IPS DF 4.7 (cell line): ENCODE results near the gene APCDD1L.

Source experiments
- DNase-seq: peaks from one replicate; pipeline ENCODE4 v3.0.0-alpha.2; 2013; ENCODE audit warnings: low spot score; ENCODE audit errors: extremely low read depth

APCDD1L gene

DNA sequence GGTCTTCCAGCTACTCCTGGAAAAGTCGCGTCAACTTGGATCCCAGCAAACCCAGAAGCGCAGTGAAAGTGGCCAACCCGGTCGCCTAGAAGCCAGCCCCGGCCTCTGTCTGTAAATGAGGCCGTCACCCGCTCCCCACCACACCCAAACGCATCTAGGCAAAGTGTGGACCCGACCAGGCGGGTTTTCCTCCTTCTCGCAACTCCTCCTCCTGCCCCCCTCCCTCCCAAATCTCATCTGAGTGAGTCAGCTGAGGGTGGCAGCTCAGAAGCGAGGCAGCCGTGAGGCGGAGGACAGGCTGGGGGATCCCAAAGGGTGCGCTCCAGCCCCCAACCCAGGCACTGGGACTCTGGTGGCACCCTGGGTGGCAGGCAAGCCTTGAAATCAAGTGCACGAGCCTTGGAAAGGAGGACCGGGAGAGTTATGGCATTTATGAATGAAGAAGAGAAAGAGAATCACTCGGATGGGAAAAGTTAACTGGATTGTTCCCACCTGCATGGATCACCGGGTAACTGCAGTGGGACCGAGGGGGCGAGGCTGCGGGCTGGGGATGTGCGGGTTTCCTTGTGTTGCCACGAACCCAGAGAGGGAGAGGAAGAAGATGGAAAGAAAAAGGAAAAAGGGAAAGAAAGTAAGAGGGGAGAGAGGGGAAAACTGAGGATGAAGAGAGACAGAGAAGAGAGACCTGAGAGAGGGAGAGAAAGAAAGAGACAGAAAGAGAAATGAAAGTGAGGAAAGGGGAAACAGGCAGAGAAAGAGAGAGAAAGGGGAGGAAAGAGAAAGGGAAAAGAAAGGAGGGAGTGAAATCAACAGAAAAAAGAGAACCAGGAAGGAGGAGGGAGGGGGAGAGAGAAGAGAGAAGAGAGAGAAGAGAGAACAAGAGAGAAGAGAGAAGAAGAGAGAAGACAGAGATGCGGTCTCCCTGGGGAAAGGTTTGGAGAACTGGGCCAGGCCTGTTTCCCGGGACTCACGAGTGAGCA, at the start of gene APCDD1L:
APCDD1L (minus strand) TSS at position 167 of the 980 bp plus-strand sequence. CDS start 692 bp downstream, outside the sequence.
- DNase-seq = no peak

DNA sequence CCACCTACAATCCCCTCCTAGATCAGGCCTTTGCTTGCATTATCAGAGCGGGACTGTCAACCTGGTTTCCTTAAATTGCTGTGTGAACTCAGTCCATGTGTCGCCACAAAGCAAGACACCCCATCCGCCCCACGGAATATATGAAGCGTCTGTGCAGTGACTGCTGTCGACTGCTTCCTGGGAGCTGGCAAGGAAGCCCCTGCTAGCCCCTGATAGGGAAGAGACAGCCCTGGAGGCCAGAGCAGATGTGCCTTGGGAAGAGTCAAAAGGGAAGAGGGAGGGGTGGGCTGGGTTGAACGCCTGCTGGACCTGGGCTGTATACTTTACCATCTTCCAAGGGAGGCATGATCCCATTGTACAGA, 44.1 kb upstream of the APCDD1L start:
- DNase-seq = no peak

DNA sequence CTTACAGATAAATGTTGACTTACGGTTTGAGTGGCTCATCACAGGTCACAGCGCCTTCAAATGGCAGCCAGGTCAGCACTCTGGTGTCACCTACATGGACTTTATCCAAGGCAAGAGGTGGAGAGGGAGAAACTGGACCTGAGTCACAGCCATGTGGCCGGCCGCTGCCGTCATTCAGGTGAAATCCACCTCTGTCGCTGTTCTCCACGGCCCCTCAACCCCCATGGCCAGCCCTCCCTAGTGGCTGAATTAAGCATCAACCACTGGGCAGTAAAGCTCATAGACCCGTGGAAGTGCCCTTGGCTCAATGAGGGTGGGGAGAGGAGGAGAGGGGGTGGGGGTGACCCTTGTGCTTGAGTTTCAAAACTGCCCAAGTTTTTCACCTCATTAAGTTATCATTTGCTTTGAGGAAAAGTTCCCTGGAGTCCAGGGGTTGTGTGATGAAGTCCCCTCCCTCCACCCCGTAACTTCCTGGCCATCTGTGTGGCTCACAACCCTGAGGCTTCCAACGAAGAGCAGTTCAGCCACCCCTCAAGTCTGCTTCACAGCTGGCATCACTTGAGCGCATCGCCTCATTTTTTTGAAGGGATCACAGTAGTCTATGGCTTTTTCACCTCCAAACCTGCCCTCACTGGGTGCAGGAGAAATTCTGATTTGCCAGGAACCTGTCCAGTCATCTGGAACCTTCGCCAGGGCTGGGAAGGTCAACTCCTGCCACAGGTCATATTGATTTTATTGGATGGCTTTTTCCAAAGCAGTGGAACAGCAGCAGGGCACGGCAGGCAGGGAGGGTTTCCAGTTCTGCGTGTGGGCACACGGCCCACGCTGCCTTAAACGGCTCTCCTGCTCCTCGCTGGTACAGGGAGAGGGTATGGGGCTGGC, 43.5 kb upstream of the APCDD1L start:
- DNase-seq = no peak

DNA sequence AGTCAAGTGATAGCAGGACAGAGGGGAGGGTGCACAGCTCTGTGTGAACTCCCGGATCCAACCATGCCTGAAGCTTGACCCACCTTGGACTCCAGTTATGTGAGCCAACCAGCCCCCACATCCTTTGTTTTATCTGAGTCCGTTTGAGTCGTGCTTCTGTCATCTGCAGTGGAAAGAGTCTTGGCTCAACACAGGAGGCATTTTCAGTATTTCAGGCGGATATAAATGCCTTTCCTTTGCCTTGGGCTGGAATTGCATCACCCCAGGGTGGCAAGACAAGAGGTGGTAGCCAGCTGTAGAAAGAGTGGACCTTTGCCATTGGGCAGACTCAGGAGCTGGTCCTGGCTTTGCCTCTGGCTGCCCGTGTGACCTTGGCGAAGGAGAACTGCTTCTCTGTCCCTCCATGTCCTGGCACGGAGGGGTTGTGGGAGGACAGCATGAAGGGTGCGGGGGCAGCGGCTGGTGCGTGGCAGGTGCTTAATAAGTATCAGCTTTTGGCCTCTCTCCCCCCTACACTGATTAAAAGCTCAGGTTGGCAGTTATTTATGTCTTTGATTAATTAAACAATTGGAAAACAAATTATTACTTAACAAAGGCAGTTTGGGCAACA, 42.6 kb upstream of the APCDD1L start:
- no peak for DNase-seq

DNA sequence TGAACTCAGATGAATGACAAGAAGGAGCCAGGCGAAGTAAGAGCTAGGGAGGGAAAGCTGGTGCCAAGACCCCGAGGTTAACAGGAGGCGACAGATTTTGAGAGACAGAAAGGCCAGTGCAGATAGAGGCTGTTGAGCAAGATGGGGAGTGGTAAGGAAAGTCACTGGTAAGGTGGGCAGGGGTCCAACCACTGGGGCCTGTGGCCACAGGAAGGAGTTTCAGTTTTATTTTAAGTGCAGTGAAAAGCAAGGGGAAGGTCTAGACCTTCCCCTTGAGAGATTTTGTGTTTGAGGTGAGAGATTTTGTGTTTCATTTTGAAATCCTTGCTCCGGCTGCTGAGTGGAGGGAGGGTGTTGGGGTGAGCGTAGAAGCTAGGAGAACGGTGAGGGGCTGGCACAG, 41.8 kb upstream of the APCDD1L start:
- no peak for DNase-seq

DNA sequence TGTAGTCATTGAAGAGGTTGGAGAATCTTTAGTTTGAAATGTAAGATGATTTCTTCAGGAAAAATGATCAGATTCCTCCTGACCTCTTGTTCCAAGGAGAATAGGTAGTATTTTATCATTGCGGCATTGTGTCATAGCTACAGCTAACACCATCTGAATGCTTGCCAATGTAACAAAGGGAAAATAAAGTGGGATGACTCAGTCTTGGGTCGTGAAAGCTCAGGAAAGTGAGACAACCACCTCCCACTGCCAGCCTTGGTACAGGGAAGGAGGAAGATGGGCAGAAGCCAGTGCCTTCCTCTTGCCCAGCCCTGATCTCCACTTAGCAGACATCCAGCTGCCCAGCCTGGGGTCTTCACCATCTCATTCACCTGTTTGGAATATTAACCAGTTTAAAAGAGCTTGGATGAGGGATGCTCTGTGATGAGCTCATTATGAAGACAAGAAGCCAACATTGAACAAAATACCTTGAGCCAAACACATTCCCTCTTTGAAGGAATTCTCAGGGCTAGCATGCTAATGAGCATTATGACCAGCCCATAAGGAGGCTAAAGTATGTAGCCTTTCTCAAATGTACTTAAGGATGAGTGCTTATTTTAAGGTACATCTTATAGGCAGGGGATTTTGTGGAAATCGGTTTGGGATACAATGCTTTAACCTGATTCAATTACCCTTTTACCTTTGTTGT, 40.0 kb upstream of the APCDD1L start:
- DNase-seq = no peak

DNA sequence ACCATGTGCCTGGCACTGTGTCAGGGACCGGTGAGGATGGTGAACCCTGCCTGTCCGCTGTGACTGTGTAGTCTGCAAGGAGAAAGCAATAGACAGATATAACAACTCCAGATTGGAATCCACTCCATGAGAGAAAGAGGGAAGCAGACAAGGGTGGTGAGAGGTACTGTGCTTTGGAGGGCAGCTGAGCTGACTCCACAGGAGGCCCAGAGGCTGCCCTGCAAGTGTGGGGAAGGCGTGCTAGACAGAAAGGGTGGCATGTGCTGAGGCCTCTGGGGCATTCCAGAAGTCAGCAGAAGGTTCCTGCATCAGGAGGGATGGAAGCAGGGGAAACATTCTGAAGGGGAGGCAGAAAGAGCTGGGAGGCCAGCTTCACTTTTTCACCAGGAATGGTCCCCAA, 39.3 kb upstream of the APCDD1L start:
- DNase-seq = no peak

DNA sequence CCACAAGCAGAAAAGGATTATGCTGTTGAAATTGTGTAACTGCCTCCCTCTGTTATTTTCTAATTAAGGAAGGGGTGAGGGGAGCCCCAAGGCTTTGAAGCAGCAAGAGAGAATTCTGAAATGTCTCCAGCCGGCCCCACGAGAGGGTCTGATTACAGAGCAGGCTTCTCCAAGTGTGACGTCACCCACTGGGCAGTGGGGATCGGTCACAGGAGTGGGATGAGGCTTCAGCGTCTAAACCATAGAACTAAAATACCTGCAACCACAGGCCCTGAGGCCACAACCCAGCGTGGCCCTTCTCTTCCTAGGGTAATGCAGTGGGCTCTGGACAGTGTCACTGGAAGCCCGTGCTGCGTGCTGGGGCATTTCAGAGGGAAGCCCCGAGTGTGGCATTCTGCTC, 38.6 kb upstream of the APCDD1L start:
- DNase-seq = no peak

DNA sequence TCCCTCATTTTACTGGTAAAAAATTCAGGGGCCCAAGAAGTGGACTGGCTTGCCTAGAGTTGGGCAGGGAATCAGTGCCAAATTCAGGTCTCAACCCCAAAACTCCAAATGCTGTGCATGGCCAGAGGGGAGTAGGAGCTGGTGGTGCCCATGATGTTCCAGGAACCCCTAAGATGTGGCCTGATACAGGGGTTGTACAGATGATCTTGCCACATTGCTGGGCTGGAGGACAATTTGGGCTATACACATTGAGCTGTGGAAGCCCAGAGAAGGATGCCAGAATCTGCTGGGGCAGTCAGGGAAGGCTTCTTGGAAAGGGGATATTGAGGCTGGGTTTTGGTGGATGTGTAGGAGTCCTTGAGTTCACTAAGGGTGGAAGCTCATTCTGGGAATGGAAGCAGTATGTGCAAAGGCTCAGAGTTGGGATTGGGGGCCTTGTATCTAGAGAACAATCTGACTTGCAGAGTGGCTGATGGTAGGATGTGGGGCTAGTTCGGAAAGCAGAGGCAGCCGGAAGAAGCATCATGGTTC, 38.0 kb upstream of the APCDD1L start:
- no peak for DNase-seq

DNA sequence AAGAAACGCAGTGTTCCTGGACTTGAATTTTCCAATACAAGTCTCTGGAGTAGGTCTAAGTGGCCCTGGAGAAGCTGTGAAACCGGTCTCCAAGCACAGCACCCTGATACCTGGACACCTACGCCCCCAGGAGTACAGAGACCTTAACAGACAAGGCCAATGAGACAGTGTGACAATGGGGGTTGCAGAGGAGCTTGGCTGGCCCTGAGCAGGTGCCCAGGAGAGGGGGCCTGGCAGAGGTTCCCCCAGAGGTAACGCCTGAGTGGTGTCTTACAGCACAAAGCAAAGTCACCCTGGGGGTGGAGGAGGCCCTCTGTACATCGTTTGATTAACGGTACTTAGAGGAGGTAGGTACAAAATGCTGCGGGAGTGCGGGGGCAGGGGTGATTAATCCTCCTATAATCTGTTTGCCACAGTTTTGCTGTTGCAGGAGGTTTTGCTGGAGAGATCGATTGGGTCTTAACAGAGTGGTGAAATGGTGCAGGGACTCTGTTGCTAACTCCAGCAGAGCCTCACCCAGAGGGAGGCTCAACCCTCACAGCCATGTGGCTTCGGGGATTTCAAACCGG, 37.3 kb upstream of the APCDD1L start:
- no peak for DNase-seq

DNA sequence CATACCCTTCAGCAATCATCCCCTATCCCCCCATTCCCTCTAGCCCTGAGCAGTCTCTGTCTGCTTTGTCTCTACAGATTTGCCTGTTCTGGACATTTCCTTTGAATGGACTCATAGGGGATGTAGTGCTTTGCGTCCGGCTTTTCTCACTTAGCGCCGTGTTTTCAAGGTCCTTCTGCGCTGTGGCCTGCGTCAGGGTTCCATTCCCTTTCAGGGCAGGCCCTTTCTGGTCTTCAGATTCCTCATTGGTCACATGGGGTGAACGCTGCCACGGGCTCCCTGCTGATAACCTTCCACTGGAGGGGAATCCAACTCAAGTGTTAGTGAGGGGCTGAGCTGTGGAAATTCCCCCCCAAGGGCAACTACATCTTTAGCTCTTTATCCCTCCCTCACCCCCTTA, 36.4 kb upstream of the APCDD1L start:
- no peak for DNase-seq

DNA sequence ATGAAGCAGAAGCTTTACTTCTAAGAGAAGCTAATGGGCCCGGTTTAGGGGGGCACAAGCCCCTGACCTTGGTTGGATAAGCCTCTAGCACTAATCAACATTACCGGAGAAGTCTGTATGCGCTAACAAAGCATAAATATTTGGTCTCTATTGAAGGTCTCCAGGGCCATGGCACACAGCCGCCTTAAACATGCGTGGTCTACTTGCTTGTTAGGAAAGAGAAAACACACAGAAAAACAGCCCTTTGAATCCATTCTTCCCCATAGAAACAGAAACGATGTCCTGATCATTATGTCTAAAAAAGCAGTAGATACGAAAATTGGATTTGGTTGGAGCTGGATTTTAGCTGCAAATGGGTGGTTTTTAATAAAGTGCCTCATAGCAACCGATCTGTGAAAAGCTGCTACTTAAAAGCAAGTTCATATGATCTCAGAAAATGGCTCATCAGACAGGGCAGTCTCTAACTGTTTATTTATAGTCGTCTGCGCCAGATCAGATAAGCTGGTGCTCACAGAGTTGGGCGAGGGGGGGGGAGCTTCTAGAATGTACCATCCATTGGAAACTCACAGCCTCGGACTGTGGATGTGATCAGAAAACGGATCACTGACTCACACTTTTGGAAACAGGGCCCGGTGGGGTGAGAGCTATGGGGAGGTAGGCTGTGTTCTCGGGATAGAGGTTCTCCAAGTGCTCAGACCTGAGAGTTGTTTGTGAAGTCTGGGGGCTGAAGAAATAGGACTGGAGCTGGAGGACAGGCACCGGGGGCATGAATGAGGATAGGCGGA, 35.3 kb upstream of the APCDD1L start:
- no peak for DNase-seq

DNA sequence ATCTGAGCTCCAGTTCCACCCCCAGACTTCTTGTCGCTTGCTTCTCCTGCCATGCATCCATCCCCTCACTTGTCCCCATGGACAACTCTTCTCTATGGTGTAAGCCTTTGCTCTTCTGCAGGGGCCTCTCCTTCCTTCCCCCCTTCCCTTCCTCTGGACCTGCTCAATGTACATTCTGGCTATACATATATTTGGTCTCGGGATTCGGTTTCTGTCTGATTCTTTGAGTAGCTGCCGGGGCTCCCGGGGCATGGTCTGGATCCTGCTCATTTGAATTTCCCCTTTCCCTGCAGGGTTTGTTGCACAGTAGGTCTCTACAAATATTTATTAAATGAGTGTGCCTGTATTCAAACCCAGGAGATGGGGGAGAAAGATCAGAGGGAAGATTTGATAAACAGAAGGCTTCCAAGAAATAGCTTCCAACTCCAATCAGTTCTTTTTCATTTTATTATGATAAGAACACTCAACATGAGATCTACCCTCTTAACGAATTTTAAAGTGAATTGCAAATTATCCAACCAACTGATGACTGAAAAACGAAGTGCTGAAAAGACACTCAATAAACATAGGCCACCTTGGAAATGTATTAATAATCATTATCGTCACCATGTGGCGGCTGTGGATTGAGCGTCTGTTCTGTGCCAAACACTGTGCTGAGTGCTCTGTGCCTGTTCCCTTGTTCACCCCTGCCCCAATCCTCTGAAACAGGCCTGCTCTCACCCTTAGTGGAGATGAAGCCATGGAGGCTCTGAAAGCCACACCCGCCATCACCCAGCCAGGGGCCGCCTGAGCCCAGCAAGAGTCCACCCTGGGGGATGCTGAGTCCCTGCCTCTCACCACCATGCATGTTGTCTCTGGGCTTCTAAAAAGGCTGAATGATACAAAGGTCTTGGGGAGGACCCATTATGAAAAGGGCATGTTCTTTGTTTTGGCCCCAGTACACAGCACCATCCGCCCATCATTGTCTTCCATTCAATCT, 34.3 kb upstream of the APCDD1L start:
- no peak for DNase-seq

DNA sequence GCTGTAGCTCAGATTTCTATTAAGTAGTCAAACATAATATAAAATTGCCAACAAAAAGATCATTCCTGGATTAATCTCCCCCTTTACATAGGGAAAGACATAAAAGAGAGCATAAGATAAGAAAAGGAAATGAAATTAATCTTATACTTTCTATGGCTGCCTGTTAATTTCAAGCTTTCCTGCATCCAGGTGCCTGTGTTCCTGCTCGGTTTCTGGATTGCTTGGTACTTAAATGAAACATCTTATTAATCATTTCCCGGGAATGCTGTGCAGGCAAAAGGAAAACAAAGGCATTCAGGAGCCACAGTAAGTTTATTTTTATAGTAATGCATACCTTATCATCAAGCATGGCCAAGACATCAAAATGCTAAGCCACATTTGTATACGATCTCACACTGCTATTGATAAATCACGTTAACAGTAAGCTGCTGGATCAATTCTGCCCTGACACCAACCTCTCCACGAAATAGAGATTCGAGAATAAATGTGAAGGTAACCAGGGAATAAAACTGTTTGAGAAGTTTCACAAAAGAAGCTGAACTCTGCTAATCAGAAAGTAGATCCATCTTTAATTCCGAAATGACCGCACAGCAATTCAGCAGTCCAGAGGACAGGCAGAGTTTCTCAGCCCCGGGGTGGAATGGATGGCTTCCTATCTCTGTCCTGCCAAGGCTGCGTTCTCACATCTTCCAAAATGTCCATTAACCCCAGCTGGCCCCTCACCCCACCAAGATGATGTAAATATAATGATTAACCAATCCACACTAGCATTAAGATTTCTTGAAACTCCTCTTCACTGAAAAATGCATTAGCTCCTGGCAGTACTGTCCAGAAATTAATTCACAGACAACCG, 32.6 kb upstream of the APCDD1L start:
- no peak for DNase-seq

DNA sequence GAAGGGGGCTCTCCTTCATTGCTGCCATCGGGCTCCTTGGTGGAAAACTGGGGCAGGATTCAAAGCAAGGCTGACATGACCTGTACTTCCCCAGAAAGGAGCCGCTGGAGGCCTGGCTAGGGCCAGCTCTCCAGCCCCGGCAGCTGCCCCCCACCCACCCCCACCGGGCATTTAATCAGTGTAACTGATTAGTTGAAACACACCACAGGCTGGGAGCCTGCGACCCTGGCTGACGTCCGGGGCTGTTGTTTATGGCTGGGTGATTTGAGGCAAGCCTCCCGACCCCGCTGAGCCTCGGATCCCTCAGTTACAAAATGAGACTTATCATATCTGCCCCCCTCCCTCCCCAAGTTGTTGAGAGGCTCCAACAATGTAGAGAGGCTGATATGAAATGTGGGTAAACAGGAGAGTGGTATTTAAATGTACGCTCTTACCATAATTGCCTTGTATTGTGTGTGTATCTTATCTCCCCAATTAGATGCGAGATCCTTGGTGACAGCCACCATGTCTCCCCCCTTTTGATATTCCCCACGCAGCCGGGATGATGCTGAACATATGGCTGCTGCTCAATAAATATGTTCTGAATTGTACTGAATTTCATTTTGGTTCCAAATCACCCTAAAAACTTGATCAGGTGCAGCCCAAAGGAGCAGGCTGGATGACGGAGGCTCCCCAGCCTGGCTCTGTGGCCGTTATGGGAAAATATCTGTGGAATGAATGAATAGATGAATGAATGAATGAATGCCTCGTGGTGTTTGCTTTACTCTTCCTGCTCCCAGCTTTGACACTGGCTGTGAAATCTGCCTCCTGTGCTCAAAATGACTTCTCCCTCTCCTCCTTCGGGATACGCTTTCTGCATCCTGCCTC, 31.8 kb upstream of the APCDD1L start:
- DNase-seq = no peak

DNA sequence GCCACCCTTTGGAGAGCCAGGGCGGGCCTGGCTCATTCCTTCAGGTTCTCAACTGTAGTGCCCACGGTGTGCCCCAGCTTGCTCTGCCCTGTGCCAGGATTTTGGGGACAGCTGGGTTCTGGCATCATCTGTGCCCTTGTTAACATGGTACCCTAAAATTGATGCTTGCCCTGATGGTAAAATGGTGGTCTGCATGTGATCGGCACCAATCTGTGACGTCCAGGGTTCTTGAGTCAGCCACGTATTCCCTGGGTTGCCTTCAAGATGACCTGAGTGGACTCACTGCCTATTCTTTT, 31.2 kb upstream of the APCDD1L start:
- DNase-seq = no peak
